HAP-1 (cell line): ENCODE measurements around the gene OTOP3.
"Not testable (repeated sequence)": the region's sequence is repeated elsewhere in the genome, so short reads cannot be mapped to it uniquely, and the experiment has no call there.

Source experiments
- DNase-seq, 2 experiments: peaks; one replicate each; pipeline ENCODE4 v3.0.0-alpha.2; 2016 to 2020; ENCODE audit warnings: low spot score in 2 of 2
- H3K27me3 ChIP-seq: fragments of 250-450 bp; sonication (Bioruptor Pico); 2 replicates; pipeline ENCODE4 v1.5.1; 2020; ENCODE audit warnings: low read depth, mild to moderate bottlenecking, moderate library complexity
- H3K36me3 ChIP-seq: fragments of 250-450 bp; sonication (Bioruptor Pico); replicated peaks from 2 replicates; pipeline ENCODE4 v1.5.1; 2020; ENCODE audit warnings: mild to moderate bottlenecking
- H3K4me1 ChIP-seq: fragments of 250-450 bp; sonication (Bioruptor Pico); 2 replicates; pipeline ENCODE4 v1.5.1; 2020; ENCODE audit warnings: mild to moderate bottlenecking
- H3K4me3 ChIP-seq: fragments of 250-450 bp; sonication (Bioruptor Pico); 2 replicates; pipeline ENCODE4 v1.5.1; 2020; ENCODE audit warnings: mild to moderate bottlenecking, moderate library complexity
- H3K9me3 ChIP-seq: fragments of 250-450 bp; sonication (Bioruptor Pico); 2 replicates; pipeline ENCODE4 v1.5.1; 2020; ENCODE audit warnings: mild to moderate bottlenecking, moderate library complexity
- in situ Hi-C: fragments of 300-500 bp; cut with MboI; formaldehyde crosslinking; loops from 3 replicates; pipeline ENCODE4 v1.14.3; 2020; ENCODE audit warnings: low sequenced_read_pairs, inconsistent platforms, mixed read lengths

Gene OTOP3

DNA sequence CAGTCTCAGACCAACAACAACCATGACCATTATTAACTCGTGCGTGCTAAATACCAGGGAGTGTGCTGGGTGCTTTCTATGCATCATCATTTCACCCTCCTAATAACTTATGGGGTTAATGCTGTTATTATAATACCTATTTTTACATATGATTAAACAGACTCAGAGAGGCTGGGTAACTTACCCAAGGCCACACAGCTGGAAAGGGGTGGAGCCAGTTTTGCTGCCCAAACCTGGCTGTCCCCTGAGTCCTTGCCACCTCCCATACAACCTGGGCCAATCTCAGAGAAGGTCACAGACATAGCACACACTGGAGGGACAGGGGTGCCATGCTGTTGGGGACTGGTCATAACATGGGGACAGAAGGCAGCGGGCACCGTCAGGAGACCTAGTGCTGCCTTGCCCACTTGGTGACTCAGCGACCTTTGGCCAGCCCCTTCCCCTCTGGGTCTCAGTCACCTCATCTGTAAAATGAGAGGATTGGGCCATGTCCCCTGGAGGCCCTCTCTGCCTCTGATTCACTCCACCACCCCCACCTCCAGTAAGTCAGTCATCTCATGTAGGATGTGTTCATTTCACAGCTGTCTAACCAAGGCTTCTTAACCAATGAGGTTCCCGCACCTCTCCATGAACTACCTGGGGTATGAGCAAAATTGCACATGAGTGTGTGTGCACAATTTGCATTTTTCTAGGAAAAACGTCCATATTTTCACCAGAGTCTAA is 30.9 kb upstream of the OTOP3 start:
- no peak for DNase-seq
- Histone ChIP-seq H3K27me3 (peaks cover 7% of the 10 kb centered on the region), H3K9me3 (no peaks in the 10 kb centered on the region), H3K4me3 (no peak overlapping the region), H3K36me3 (no peaks in the 10 kb centered on the region), H3K4me1 (no peaks in the 10 kb centered on the region)
- in situ Hi-C loops = no loop called here

DNA sequence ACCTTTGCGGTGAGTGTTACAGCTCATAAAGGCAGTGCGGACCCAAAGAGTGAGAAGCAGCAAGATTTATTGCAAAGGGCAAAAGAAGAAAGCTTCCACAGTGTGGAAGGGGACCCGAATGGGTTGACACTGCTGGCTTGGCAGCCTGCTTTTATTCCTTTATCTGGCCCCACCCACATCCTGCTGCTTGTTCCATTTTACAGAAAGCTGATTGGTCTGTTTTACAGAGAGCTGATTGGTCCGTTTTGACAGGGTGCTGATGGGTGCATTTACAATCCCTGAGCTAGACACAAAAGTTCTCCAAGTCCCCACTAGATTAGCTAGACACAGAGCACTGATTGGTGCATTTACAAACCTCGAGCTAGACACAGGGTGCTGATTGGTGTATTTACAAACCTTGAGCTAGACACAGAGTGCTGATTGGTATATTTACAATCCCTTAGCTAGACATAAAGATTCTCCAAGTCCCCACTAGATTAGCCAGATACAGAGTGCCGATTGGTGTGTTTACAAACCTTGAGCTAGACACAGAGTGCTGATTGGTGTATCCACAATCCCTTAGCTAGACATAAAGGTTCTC is 29.4 kb upstream of the OTOP3 start:
- DNase-seq = peak in 1 of 2 experiments; percentile 49
- H3K4me3 ChIP-seq, H3K27me3 ChIP-seq, H3K36me3 ChIP-seq, H3K9me3 ChIP-seq, H3K4me1 ChIP-seq, in situ Hi-C loops: not testable (repeated sequence)

DNA sequence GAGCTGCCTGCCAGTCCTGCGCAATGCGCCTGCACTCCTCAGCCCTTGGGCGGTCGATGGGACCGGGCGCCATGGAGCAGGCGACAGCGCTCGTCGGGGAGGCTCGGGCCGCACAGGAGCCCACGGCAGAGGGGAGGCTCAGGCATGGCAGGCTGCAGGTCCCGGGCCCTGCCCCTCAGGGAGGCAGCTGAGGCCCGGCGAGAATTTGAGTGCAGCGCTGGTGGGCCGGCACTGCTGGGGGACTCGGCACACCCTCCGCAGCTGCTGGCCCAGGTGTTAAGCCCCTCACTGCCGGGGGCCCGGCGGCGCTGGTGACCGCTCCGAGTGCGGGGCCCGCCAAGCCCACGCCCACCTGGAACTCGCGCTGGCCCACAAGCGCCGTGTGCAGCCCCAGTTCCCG is 28.7 kb upstream of the OTOP3 start:
- in situ Hi-C loops = no loop called here
- H3K9me3 ChIP-seq = no peaks in the 10 kb centered on the region
- peaks cover 7% of the 10 kb centered on the region for H3K27me3 ChIP-seq
- no peaks in the 10 kb centered on the region for H3K36me3 ChIP-seq
- H3K4me1 ChIP-seq = no peaks in the 10 kb centered on the region
- DNase-seq = no peak
- H3K4me3 ChIP-seq = no peak overlapping the region

DNA sequence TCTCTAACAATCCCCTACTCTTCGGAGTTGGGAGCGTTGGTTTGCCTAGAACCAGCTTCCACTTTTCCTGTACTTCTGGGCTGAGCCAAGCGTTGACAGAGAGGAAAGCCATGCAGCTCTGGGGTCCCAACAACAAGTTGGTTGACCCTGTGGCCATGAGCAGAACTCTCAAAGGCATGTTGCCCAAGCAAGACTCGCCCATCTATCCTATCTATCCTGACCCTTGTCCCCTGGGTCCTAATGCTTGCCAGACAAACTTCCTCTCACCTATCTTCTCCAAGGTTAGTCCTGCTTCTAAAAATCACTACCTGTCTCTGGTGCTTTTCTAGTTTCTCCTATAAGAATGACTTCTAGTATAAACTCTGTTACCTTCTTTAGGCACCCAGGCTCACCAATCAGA is 26.6 kb upstream of the OTOP3 start:
- DNase-seq, H3K27me3 ChIP-seq, H3K4me1 ChIP-seq, H3K9me3 ChIP-seq, H3K36me3 ChIP-seq, in situ Hi-C loops, H3K4me3 ChIP-seq: not testable (repeated sequence)

DNA sequence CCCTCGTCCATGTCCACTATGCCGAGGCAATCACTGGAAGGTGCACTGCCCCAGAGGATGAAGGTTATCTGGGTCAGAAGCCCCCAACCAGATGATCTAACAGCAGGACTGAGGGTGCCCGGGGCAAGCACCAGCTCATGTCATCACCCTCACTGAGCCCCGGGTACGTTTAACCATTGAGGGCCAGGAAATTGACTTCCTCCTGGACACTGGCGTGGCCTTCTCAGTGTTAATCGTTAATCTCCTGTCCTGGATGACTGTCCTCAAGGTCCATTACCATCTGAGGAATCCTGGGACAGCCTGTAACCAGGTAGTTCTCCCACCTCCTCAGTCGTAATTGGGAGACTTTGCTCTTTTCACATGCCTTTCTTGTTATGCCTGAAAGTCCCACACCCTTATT is 24.3 kb upstream of the OTOP3 start:
- H3K4me3 ChIP-seq, H3K4me1 ChIP-seq, DNase-seq, in situ Hi-C loops, H3K9me3 ChIP-seq, H3K27me3 ChIP-seq, H3K36me3 ChIP-seq: not testable (repeated sequence)

DNA sequence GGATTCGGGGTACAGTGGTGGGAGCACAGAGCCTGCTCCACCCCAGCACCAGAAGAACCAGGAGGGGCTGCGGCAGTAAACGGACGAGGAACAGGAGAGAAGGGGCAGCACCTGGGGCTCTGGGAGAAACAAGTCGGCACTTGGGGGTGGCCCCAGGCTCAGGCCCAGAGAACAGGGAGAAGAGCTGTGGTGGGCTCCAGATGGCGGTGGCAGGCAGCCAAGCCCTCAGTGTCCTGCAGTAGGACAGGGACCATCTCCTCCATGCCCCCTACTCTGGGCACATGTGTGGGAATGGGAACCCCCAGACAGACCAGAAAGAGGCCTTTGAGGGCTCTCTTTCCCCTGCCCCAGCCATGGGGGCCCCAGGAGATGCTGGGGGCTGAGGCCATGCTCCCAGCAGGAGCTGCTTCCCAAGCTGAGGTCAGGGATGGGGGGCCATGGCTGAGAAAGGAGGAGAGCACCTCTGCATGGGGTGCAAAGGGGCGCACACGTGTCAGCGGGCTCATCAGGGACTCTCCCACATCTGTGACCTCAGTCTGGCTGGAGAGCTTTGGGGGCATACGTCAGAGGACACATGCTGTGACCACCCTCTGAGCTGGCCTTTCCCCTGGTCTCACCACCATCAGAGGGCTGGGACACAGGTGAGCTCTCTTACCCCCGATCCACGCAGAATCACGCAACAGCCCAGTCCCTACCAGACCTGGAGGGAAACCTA is 19.4 kb upstream of the OTOP3 start:
- DNase-seq = no peak
- Histone ChIP-seq H3K9me3 (no peaks in the 10 kb centered on the region), H3K4me3 (no peak overlapping the region), H3K4me1 (no peaks in the 10 kb centered on the region), H3K36me3 (no peaks in the 10 kb centered on the region), H3K27me3 (no peaks in the 10 kb centered on the region)
- in situ Hi-C loops = no loop called here

DNA sequence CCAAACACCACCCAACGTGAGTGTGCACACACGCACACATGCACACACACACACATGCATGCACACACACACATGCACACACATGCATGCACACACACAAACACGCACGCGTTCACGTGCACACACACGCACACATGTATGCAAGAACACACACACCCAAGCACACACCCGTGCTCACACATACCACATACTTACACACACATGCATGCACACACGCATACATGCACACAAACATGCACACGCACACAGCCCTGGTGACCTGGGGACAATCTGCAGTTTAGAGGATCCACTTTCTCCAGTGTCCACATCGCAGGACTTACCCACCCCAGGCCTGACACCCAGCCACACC is 18.9 kb upstream of the OTOP3 start:
- in situ Hi-C loops = no loop called here
- DNase-seq = no peak
- Histone ChIP-seq H3K36me3 (no peaks in the 10 kb centered on the region), H3K4me3 (no peak overlapping the region), H3K27me3 (no peaks in the 10 kb centered on the region), H3K9me3 (no peaks in the 10 kb centered on the region), H3K4me1 (no peaks in the 10 kb centered on the region)

DNA sequence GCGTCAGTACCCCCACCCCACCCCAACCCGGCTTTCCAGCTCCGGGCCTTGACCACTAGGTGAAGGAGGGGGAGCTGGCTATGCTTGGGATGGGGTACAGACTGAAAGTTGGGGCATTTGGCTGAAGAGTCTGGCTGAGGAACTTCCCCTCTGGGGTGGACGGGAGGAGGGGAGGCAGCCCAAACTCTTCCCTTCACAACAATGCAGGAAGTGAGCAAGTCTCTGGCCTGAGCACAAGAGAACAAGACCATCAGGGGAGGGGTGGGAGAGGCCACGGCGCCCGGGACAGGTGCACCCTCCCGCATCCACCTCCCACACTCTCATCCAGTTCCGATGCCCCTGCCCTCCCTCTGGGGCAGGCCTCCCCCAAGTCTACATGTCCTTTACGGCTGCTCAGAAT is 18.3 kb upstream of the OTOP3 start:
- Histone ChIP-seq H3K36me3 (no peaks in the 10 kb centered on the region), H3K4me3 (no peak overlapping the region), H3K4me1 (no peaks in the 10 kb centered on the region), H3K27me3 (no peaks in the 10 kb centered on the region), H3K9me3 (no peaks in the 10 kb centered on the region)
- no peak for DNase-seq
- in situ Hi-C loops = no loop called here

DNA sequence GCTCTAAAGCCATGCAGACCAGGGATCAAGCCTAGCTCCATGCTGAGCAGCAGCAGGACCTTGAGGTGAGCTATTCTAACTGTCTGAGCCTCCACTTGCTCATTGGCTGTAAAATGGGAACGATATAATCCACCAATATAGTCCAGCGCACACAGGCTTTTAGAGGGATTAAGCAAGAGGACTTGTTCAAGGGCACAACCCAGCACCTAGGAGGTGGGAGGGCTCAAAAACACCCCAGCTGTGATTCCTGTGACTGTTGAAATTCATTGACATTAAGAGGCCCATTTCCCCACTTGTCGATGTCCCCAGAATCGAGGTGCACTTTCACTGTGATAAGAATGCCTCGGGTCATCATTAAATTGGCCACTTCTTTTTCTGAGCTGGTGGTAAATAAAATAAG is 16.8 kb upstream of the OTOP3 start:
- in situ Hi-C loops = no loop called here
- Histone ChIP-seq H3K4me3 (no peak overlapping the region), H3K9me3 (no peaks in the 10 kb centered on the region), H3K27me3 (peaks cover 11% of the 10 kb centered on the region), H3K36me3 (no peaks in the 10 kb centered on the region), H3K4me1 (no peaks in the 10 kb centered on the region; the same call in 1 of the 2 replicates)
- DNase-seq = no peak

DNA sequence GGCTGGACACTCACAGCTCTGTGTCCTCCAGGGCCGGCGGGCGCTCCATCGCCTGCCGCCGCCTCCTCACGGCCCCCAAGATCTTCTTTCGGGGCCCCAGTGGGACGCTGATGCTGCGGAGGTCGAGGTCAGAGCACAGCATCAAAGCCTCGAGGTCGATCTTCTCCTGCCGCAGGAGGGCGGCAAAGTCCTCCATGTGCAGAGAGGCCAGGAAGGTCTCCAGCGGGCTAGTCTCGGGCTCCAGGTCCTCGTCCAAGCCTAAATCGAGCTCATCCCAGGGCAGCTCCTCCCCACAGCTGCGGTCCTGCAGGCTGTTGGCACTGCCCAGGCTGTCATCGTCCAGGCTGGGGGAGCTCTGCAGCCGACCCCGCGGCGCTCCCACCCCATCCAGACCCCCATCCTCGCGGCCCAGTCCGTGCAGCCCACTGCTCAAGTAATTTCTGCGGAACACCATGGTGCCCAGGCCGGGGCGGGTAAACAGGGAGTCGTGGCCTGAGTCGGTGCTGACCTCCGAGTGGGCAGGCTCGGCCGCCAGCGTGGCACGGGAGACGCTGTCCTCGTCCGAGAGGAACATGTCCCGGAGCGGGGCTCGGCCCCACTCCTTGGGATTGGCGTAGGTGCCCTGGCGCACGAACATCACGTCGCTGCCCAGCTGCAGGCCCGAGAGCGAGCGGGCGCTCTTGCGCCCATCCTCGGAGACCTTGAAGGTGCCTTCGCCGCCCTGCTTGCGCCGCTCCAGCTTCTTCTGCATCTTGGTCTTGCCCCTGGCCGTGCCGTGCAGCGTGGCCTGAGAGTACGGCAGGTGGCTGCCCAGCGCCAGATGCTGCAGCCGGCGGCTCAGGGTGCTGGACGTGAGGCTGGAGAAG is 16.0 kb upstream of the OTOP3 start:
- H3K9me3 ChIP-seq = no peaks in the 10 kb centered on the region
- no peaks in the 10 kb centered on the region; the same call in 1 of the 2 replicates for H3K4me1 ChIP-seq
- peak in 1 of 2 experiments; percentile 61 for DNase-seq
- peaks cover 18% of the 10 kb centered on the region for H3K27me3 ChIP-seq
- no peaks in the 10 kb centered on the region for H3K36me3 ChIP-seq
- H3K4me3 ChIP-seq = no peak overlapping the region
- in situ Hi-C loops = loop anchor here (10.0 kb wide), 1 partner anchor 495 kb away; no protein-coding TSS in a partner anchor

DNA sequence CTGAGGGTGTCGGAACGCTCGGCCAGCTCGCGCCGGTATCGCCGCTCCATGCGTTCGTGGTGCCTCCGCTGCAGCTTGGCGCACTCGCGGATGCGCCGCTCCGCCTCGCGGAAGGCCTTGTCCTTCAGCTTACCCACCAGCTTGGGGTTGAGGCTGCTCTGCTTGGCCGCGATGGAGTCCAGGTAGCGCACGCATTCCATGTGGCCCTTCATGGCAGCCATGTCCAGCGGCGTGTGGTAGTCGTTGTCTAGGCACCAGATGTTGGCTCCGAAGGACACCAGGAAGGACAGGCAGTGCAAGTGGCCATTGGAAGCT is 15.4 kb upstream of the OTOP3 start:
- H3K4me1 ChIP-seq = no peaks in the 10 kb centered on the region; the same call in 1 of the 2 replicates
- H3K4me3 ChIP-seq = no peak overlapping the region
- in situ Hi-C loops = loop anchor here (10.0 kb wide), 1 partner anchor 495 kb away; no protein-coding TSS in a partner anchor
- DNase-seq = no peak
- no peaks in the 10 kb centered on the region for H3K36me3 ChIP-seq
- no peaks in the 10 kb centered on the region for H3K9me3 ChIP-seq
- H3K27me3 ChIP-seq = peaks cover 24% of the 10 kb centered on the region

DNA sequence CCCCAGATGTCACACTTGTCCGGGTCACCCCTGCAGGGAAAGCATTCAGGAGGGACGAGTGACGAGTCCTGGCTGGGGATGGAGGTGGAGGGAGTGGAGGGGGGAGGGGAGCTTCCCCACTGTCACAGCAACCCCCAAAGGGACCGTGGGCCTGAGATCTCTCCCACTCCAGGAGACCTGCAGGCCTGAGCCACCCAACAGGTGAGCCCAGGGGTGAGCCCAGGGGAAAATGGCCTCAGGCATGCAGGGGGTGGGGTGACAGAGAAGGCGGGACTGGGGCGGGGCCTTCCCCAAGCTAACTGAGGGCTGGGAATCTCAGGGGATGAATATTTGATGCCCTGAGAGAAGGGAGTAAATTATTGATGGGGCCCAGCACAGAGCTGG is 15.1 kb upstream of the OTOP3 start:
- in situ Hi-C loops = loop anchor here (10.0 kb wide), 1 partner anchor 494 kb away; no protein-coding TSS in a partner anchor

DNA sequence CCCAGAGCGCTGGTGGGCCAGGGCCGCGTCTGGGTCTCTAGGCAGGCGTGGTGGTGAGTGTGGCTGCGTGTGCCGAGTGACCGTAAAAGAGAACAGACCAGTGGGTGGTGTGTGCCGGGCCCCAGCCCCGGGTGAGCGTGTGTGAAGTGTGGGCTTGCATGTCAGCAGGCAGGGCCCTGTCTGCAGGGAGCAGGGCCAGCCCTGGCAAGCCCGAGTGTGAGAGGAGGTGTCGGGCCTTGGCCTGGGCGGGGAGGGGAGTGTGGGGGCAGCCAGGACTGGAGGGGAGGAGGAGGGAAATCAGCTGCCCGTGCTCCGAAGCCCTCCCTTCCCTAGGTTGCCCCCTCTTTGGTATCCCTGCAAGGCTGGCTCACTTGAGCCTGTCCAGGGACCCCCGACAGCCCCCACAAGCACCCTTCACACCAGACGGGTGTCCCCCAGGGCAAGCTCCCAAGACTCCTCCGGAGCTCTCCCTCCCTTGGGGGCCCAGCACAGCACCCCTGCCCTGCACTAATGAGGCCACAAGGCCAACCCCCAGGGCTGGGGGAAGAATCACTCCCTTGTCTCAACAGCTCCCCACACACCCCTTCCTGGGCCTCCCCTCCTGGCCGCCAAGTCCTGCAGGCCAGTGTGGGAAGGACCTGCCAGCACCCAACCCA is 14.5 kb upstream of the OTOP3 start:
- Histone ChIP-seq H3K4me3 (no peak overlapping the region), H3K9me3 (no peaks in the 10 kb centered on the region), H3K27me3 (peaks cover 33% of the 10 kb centered on the region), H3K36me3 (no peaks in the 10 kb centered on the region), H3K4me1 (no peaks in the 10 kb centered on the region; the same call in 1 of the 2 replicates)
- in situ Hi-C loops = loop anchor here (10.0 kb wide), 1 partner anchor 494 kb away; no protein-coding TSS in a partner anchor
- DNase-seq = no peak

More for the DNA sequence above, 15.1 kb upstream of the OTOP3 start:
- DNase-seq = peak in 1 of 2 experiments; percentile 36
- Histone ChIP-seq H3K27me3 (peaks cover 28% of the 10 kb centered on the region), H3K4me1 (no peaks in the 10 kb centered on the region; the same call in 1 of the 2 replicates), H3K9me3 (no peaks in the 10 kb centered on the region), H3K4me3 (no peak overlapping the region), H3K36me3 (no peaks in the 10 kb centered on the region)
